ENCODE data around the gene TFEB.

DNA sequence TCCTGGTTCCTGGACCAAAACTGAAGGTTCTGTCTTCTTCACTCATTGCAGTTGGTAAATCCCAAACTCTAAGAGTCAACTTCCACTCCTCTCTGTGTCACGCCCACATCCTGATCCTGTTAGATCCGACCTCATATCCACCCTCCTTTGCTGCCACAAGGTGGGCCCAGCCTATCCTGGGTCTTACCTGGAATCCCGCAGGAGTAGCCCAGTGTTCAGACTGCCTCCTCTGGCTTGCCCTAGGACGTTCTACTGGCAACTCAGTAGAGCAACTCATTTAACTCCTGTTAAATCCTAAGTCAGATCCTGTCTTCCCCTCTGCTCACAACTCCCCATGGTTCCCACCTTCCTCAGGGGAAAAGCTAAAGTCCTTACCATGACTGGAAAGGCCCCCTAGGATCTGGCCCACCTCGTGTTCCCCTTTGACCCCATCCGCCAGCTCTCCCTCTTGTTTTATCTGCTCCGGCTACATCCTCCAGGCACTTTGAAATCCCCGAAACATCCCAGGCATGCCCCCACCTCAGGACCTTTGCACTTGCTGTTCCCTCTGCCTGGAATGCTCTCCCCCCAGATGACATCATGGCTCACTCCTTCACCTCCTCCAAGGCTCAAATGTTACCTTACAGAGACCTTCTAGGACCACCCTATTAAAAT is 43.9 kb downstream of the TFEB start:
- TF ChIP-seq CTCF (IDR thresholded peaks at IDR 0.05; ENCODE audit: low read depth, low read length, poor library complexity, severe bottlenecking) (no peak), EZH2phosphoT487 (IDR thresholded peaks at IDR 0.05; ENCODE audit: borderline replicate concordance, low read length) (no peak)

Data from DOHH2 (cell line).